GM20000 (cell line): ENCODE data around the gene KBTBD4.

Experiments used
- DNase-seq: peaks from one replicate; pipeline ENCODE4 v3.0.0; 2012; ENCODE audit warnings: low spot score
- CTCF ChIP-seq: IDR thresholded peaks from 2 replicates; pipeline ENCODE4 v1.5.1; 2012; ENCODE audit warnings: mild to moderate bottlenecking, control low read depth; ENCODE audit errors: extremely low read depth, missing control alignments

Gene KBTBD4

GRCh38 chr11:47599902-47600301, 21.1 kb upstream of the KBTBD4 start:
- DNase-seq = no peak
- no peak for TF ChIP-seq CTCF

- DNase-seq = no peak
- TF ChIP-seq CTCF = no peak
These were observed 17.2 kb upstream of the KBTBD4 start for GRCh38 chr11:47595967-47596366.

GRCh38 chr11:47595029-47595428, 16.3 kb upstream of the KBTBD4 start:
- no peak for TF ChIP-seq CTCF
- no peak for DNase-seq

- DNase-seq = no peak
- no peak for TF ChIP-seq CTCF
These were observed 15.4 kb upstream of the KBTBD4 start, which contains the start of gene C1QTNF4 for GRCh38 chr11:47593934-47594855. Gene C1QTNF4, minus strand, starts transcription at chr11:47594411. Its CDS starts 3,601 bp downstream, at chr11:47590810.

GRCh38 chr11:47593492-47593933, 14.7 kb upstream of the KBTBD4 start:
- TF ChIP-seq CTCF = no peak
- no peak for DNase-seq

- no peak for DNase-seq
- no peak for TF ChIP-seq CTCF
These were observed 14.2 kb upstream of the KBTBD4 start for GRCh38 chr11:47592970-47593369.

GRCh38 chr11:47592251-47592650, 13.5 kb upstream of the KBTBD4 start:
- no peak for TF ChIP-seq CTCF
- DNase-seq = peak; percentile 46
